ENCODE results near the gene KIF13A. TPM values are rescaled to one million over a fixed set of nuclear protein-coding genes. Genes with fewer than 3 reads are reported as not detected.

The KIF13A gene
- total and polyA plus RNA-seq, 9 of the 15 experiments (the other 6 are each of a cell fraction or from before 2014, with no cell fraction given), result 3.6 to 44.3 (median 29.7) TPM

DNA sequence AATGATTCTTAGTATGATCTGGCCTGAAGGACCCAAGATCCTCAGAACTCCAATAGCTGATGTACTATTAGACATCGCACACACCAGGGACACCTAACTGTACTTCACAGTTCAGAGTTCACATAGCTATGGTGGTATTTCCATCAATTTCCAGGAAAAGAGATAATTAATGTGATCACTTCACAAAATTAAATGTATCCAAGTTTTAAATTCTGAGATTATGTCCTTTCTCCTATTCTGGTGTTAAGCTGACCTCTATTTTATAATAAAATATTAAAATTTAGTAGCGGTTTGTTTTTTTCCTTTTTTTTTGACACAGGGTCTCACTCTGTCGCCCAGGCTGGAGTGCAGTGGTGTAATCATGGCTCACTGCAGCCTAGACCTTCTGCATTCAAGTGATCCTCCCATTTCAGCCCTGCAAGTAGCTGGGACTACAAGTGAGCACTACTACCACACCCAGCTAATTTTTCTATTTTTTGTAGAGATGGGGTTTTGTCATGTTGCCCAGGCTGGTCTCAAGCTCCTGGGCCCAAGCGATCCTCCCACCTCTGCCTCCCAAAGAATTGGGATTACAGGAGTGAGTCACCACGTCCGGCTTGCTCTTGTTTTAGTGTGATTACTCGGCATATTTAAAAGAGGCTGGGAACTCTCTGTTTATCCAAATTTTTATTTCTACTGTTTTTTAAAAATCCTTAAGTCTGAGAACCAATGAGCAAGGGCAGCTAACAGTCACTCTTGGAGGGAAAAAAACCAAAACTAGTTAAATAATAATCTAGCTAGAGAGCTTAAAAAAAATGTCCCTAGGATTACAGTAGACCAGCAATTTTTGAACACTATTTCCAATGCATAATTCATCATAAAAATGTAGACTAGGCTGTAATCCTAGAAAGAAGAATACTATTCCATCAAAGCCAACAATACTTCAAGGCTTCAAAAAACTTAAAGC lies 16.0 kb downstream of the KIF13A start (continued):
- TF ChIP-seq, protein P1, sequence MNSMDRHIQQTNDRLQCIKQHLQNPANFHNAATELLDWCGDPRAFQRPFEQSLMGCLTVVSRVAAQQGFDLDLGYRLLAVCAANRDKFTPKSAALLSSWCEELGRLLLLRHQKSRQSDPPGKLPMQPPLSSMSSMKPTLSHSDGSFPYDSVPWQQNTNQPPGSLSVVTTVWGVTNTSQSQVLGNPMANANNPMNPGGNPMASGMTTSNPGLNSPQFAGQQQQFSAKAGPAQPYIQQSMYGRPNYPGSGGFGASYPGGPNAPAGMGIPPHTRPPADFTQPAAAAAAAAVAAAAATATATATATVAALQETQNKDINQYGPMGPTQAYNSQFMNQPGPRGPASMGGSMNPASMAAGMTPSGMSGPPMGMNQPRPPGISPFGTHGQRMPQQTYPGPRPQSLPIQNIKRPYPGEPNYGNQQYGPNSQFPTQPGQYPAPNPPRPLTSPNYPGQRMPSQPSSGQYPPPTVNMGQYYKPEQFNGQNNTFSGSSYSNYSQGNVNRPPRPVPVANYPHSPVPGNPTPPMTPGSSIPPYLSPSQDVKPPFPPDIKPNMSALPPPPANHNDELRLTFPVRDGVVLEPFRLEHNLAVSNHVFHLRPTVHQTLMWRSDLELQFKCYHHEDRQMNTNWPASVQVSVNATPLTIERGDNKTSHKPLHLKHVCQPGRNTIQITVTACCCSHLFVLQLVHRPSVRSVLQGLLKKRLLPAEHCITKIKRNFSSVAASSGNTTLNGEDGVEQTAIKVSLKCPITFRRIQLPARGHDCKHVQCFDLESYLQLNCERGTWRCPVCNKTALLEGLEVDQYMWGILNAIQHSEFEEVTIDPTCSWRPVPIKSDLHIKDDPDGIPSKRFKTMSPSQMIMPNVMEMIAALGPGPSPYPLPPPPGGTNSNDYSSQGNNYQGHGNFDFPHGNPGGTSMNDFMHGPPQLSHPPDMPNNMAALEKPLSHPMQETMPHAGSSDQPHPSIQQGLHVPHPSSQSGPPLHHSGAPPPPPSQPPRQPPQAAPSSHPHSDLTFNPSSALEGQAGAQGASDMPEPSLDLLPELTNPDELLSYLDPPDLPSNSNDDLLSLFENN (IDR thresholded peaks at IDR 0.05; ENCODE audit: low read depth in 2 of 2, low read length in 2 of 2), result no peak
- TF ChIP-seq, protein P2, sequence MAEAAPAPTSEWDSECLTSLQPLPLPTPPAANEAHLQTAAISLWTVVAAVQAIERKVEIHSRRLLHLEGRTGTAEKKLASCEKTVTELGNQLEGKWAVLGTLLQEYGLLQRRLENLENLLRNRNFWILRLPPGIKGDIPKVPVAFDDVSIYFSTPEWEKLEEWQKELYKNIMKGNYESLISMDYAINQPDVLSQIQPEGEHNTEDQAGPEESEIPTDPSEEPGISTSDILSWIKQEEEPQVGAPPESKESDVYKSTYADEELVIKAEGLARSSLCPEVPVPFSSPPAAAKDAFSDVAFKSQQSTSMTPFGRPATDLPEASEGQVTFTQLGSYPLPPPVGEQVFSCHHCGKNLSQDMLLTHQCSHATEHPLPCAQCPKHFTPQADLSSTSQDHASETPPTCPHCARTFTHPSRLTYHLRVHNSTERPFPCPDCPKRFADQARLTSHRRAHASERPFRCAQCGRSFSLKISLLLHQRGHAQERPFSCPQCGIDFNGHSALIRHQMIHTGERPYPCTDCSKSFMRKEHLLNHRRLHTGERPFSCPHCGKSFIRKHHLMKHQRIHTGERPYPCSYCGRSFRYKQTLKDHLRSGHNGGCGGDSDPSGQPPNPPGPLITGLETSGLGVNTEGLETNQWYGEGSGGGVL (CRISPR knock-in tag; IDR thresholded peaks at IDR 0.05), result no peak
- TF ChIP-seq ZKSCAN3 (CRISPR knock-in tag; IDR thresholded peaks at IDR 0.05) (no peak), PHB2 (IDR thresholded peaks at IDR 0.05; ENCODE audit: low read depth) (no peak), ZFP1 (CRISPR knock-in tag; IDR thresholded peaks at IDR 0.05) (no peak), ZNF384 (IDR thresholded peaks at IDR 0.05; ENCODE audit: low read depth, low read length) (peak; percentile 71), SAFB (IDR thresholded peaks at IDR 0.05; ENCODE audit: borderline replicate concordance, low read depth, low read length) (no peak), SRSF3 (IDR thresholded peaks at IDR 0.05; ENCODE audit: insufficient read depth, low read length) (no peak), ZNF696 (CRISPR knock-in tag; conservative IDR thresholded peaks at IDR 0.05) (no peak), PRPF4 (IDR thresholded peaks at IDR 0.05; ENCODE audit: insufficient read depth, low read depth, low read length, poor library complexity, severe bottlenecking) (no peak), ZNF507 (tag; conservative IDR thresholded peaks at IDR 0.05) (no peak), MED1 (CRISPR knock-in tag; IDR thresholded peaks at IDR 0.05; ENCODE audit: borderline replicate concordance) (no peak), RHOXF2B (CRISPR knock-in tag; conservative IDR thresholded peaks at IDR 0.05) (no peak), ZFP30 (CRISPR knock-in tag; IDR thresholded peaks at IDR 0.05; ENCODE audit: borderline replicate concordance) (no peak), ZNF668 (CRISPR knock-in tag; IDR thresholded peaks at IDR 0.05) (no peak), NR2F6 (CRISPR knock-in tag; IDR thresholded peaks at IDR 0.05) (no peak)
- TF ChIP-seq, protein P3, sequence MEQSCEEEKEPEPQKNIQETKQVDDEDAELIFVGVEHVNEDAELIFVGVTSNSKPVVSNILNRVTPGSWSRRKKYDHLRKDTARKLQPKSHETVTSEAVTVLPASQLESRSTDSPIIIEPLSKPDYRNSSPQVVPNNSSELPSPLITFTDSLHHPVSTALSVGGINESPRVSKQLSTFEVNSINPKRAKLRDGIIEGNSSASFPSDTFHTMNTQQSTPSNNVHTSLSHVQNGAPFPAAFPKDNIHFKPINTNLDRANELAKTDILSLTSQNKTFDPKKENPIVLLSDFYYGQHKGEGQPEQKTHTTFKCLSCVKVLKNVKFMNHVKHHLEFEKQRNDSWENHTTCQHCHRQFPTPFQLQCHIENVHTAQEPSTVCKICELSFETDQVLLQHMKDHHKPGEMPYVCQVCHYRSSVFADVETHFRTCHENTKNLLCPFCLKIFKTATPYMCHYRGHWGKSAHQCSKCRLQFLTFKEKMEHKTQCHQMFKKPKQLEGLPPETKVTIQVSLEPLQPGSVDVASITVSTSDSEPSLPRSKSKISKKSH (CRISPR knock-in tag; IDR thresholded peaks at IDR 0.05), result no peak
- TF ChIP-seq, protein P4, sequence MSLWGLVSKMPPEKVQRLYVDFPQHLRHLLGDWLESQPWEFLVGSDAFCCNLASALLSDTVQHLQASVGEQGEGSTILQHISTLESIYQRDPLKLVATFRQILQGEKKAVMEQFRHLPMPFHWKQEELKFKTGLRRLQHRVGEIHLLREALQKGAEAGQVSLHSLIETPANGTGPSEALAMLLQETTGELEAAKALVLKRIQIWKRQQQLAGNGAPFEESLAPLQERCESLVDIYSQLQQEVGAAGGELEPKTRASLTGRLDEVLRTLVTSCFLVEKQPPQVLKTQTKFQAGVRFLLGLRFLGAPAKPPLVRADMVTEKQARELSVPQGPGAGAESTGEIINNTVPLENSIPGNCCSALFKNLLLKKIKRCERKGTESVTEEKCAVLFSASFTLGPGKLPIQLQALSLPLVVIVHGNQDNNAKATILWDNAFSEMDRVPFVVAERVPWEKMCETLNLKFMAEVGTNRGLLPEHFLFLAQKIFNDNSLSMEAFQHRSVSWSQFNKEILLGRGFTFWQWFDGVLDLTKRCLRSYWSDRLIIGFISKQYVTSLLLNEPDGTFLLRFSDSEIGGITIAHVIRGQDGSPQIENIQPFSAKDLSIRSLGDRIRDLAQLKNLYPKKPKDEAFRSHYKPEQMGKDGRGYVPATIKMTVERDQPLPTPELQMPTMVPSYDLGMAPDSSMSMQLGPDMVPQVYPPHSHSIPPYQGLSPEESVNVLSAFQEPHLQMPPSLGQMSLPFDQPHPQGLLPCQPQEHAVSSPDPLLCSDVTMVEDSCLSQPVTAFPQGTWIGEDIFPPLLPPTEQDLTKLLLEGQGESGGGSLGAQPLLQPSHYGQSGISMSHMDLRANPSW (CRISPR knock-in tag; IDR thresholded peaks at IDR 0.05), result no peak
